Activated T-helper 17 cell treated with anti-CD3 and anti-CD28 coated beads, Interleukin-2, amount 50 U/mL, for 72 hours (primary cell): ENCODE data around the gene MYO16. TPM values are rescaled to one million over a fixed set of nuclear protein-coding genes. Genes with fewer than 3 reads are reported as not detected.

ENCODE experiments used
- ATAC-seq: fragments of 150-1000 bp; cut with Tn5 transposase; replicated peaks from 2 replicates; pipeline ENCODE4 v1.10.0; 2021; ENCODE audit warnings: mild to moderate bottlenecking, moderate library complexity
- H3K27ac Mint-ChIP-seq: one replicate; pipeline ENCODE4 v1.8.0; 2022; ENCODE audit warnings: mixed read lengths
- H3K27me3 Mint-ChIP-seq: one replicate; pipeline ENCODE4 v1.8.0; 2022; ENCODE audit warnings: mixed read lengths
- H3K36me3 Mint-ChIP-seq: one replicate; pipeline ENCODE4 v1.8.0; 2022; ENCODE audit warnings: low read depth, mild to moderate bottlenecking, mixed read lengths
- H3K4me1 Mint-ChIP-seq: one replicate; pipeline ENCODE4 v1.8.0; 2022; ENCODE audit warnings: mixed read lengths
- H3K4me3 Mint-ChIP-seq: one replicate; pipeline ENCODE4 v1.8.0; 2022; ENCODE audit warnings: mild to moderate bottlenecking, mixed read lengths
- H3K9me3 Mint-ChIP-seq: one replicate; pipeline ENCODE4 v1.8.0; 2022; ENCODE audit warnings: mixed read lengths
- total RNA-seq, 2 donors: library from RNA; stranded (reverse); gene quantifications; one replicate each; pipeline ENCODE4 v1.2.3, GENCODE V29; 2022

The MYO16 gene
- total RNA-seq, 2 donors from 2014 or later, result not detected

DNA sequence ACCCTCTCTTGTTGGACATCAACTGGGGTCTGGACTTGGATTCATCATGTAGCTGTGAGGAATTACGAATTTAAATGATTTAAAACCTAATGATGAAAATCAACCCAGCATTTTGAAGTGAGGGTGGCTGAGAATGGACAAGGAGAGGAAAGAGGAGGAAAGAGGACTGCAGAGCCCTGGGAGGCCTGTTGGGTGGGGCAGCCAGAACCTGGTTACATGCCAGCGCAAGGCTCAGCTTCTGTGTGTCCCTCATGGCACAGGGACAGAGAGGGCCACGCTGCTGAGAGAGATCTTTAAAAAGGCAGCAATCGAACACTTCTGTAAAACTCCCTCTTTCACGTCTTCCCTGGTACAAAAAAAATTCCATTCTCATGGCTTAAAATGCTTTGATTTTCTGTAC lies 292.7 kb downstream of the MYO16 start:
- Mint-ChIP-seq H3K27me3 (peaks cover 7% of the 10 kb centered on the region), H3K4me3 (no peak overlapping the region), H3K4me1 (no peaks in the 10 kb centered on the region), H3K36me3 (no peaks in the 10 kb centered on the region), H3K27ac (no peak overlapping the region), H3K9me3 (no peaks in the 10 kb centered on the region)
- ATAC-seq, result no peak

GRCh38 chr13:108923386-108924047 lies 294.1 kb downstream of the MYO16 start:
- no peaks in the 10 kb centered on the region for H3K4me1 Mint-ChIP-seq
- no peak for ATAC-seq
- no peaks in the 10 kb centered on the region for H3K9me3 Mint-ChIP-seq
- peaks cover 7% of the 10 kb centered on the region for H3K27me3 Mint-ChIP-seq
- no peak overlapping the region for H3K27ac Mint-ChIP-seq
- H3K36me3 Mint-ChIP-seq, result no peaks in the 10 kb centered on the region
- no peak overlapping the region for H3K4me3 Mint-ChIP-seq

DNA sequence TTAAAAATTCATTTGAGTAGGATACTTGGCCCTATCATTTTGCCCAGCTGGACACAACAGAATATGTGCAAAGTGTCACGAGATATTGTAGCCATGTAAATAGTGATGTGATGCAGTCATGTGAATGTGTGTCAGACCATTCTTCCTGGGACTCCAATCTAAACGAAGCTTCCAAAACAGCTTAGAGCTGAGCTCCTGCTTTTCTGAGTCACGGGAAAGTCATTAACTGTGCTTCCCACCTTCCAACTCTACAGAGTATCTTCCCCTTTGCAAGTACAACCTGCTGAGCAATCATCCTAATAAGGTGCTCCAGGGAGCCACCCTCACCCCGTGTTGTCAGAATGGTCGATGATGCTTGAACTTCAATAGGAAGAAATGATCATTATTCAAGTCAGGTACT lies 294.7 kb downstream of the MYO16 start:
- Mint-ChIP-seq H3K9me3 (no peaks in the 10 kb centered on the region), H3K27me3 (peaks cover 7% of the 10 kb centered on the region), H3K4me3 (no peak overlapping the region), H3K36me3 (no peaks in the 10 kb centered on the region), H3K27ac (no peak overlapping the region), H3K4me1 (no peaks in the 10 kb centered on the region)
- ATAC-seq, result no peak

DNA sequence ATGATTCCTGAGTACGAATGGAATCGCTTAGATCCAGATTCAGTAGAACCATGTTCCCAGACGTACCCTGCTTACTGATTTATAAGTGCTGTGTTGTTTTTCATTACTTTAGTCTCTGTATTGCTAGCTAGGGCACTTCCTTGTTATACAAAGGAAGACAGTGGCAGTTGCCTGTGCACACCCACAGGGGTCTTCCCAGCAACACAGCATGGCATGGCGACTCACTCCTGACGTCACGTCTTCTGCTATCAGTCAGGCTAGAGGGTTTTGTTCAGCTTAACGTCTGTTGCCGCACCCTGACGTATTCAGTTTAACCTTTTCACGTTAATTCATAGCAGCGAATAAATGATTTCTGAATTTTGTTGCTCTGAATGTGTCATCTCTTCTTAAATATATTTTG lies 295.1 kb downstream of the MYO16 start:
- Mint-ChIP-seq H3K27me3 (peaks cover 7% of the 10 kb centered on the region), H3K36me3 (no peaks in the 10 kb centered on the region), H3K4me3 (no peak overlapping the region), H3K9me3 (no peaks in the 10 kb centered on the region), H3K4me1 (no peaks in the 10 kb centered on the region), H3K27ac (no peak overlapping the region)
- ATAC-seq, result no peak

GRCh38 chr13:108925070-108925469 lies 295.7 kb downstream of the MYO16 start:
- ATAC-seq, result no peak

GRCh38 chr13:108926862-108927261 lies 297.5 kb downstream of the MYO16 start:
- ATAC-seq, result no peak
- no peaks in the 10 kb centered on the region for H3K9me3 Mint-ChIP-seq
- peaks cover 7% of the 10 kb centered on the region for H3K27me3 Mint-ChIP-seq
- H3K4me1 Mint-ChIP-seq, result no peaks in the 10 kb centered on the region
- no peak overlapping the region for H3K27ac Mint-ChIP-seq
- H3K36me3 Mint-ChIP-seq, result no peaks in the 10 kb centered on the region
- no peak overlapping the region for H3K4me3 Mint-ChIP-seq

More at GRCh38 chr13:108925070-108925469, 295.7 kb downstream of the MYO16 start:
- Mint-ChIP-seq H3K27me3 (peaks cover 7% of the 10 kb centered on the region), H3K27ac (no peak overlapping the region), H3K4me3 (no peak overlapping the region), H3K36me3 (no peaks in the 10 kb centered on the region), H3K4me1 (no peaks in the 10 kb centered on the region), H3K9me3 (no peaks in the 10 kb centered on the region)

DNA sequence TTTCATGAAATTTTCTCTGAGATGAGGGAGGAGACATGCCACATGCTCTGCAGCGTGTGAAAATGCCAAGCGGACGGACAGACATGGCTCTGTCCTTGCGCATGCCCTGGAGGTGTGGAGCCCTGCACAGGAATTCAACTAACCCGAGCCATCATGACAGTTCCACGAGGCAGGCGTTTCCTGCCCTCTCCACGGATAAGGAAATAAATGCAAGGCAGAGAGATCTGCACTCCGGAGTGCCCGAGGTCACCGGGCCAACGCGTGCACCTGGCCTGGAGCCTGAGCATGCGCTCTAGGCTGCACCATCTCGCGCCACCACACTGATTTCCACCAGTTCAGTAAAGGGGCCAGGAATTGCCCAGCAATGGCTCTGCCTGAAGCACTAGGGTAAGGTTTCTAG lies 298.2 kb downstream of the MYO16 start:
- Mint-ChIP-seq H3K27me3 (peaks cover 7% of the 10 kb centered on the region), H3K27ac (no peak overlapping the region), H3K4me1 (no peaks in the 10 kb centered on the region), H3K36me3 (no peaks in the 10 kb centered on the region), H3K9me3 (no peaks in the 10 kb centered on the region), H3K4me3 (no peak overlapping the region)
- no peak for ATAC-seq

DNA sequence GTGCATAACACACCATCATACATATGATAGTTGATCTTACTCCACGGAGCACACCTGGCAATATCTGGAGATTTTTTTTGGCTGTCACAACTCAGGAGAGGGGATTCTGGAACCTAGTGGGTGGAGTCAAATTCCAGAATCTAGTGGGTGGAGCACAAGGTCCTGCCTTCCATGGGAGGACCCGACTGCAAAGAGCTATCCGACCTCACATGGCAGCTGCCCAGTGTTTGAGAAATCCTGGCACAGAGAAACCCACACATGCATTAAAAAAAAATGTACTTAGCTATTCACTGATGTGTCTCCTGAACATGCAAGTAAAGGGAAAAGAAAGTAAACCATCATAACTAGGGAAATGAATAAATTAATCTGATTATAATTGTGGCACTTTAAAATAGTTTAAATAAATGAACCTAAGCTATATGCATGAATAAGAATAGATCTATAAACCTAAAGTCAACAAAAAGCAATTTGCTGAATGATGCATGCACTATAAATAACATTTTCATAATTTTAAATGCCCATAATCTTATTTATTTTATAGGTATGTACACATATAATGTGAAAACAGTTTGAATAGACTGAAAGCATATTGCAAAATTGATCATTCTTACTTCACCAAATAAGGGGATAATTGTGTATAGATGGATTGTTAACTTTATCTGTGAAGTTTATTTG lies 300.3 kb downstream of the MYO16 start:
- H3K36me3 Mint-ChIP-seq, result no peaks in the 10 kb centered on the region

DNA sequence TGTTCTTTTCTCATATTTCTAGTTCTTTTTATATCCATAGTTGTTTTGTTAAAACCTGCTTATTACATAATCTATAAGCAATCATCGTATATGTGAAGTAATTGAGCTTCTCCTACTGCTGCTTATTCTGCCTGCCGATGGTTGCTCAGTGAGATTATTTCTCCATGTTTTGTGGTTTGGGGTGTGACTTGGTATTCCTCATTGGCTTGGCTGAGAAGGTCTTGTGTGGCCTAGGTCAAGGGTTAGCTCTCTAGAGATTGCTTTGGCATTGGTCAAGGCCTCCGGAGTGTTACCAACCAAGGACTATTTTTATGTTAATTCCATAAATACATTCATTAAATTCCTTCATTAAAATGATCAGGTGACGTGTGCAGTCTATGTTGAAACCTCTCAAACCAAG lies 302.8 kb downstream of the MYO16 start:
- Mint-ChIP-seq H3K27me3 (peaks cover 13% of the 10 kb centered on the region), H3K36me3 (no peaks in the 10 kb centered on the region), H3K9me3 (peaks cover 6% of the 10 kb centered on the region), H3K4me3 (no peak overlapping the region), H3K4me1 (no peaks in the 10 kb centered on the region), H3K27ac (no peak overlapping the region)
- no peak for ATAC-seq

More for the DNA sequence above, 300.3 kb downstream of the MYO16 start:
- ATAC-seq, result no peak
- H3K9me3 Mint-ChIP-seq, result no peaks in the 10 kb centered on the region
- H3K27me3 Mint-ChIP-seq, result peaks cover 7% of the 10 kb centered on the region
- no peak overlapping the region for H3K4me3 Mint-ChIP-seq
- H3K27ac Mint-ChIP-seq, result no peak overlapping the region
- no peaks in the 10 kb centered on the region for H3K4me1 Mint-ChIP-seq

- Mint-ChIP-seq H3K4me1 (no peaks in the 10 kb centered on the region), H3K4me3 (no peak overlapping the region), H3K27ac (no peak overlapping the region), H3K36me3 (no peaks in the 10 kb centered on the region), H3K27me3 (peaks cover 18% of the 10 kb centered on the region), H3K9me3 (peaks cover 8% of the 10 kb centered on the region)
- no peak for ATAC-seq
Measured at GRCh38 chr13:108933061-108933460, 303.6 kb downstream of the MYO16 start.

DNA sequence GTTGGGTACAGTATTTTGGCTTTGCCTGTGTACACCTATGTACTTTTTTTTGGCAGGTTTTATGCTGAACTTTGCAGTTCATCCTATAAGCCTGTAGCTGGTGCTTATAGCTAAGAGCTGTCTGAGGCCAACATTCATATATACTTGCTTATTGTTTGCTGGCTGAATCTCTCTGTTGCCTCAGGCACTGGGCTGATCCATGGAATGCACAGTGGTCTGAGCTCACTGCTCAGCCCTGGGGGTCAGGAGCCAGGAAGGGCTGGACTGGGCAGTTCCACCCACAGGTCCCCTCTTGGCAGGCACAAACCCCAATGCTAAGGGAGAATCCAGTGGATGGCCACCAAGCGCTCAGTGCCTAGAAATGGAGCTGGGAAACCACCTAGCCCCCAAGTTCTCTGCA lies 308.7 kb downstream of the MYO16 start:
- no peak for ATAC-seq
- Mint-ChIP-seq H3K4me1 (no peaks in the 10 kb centered on the region), H3K27me3 (peaks cover 23% of the 10 kb centered on the region), H3K9me3 (peaks cover 8% of the 10 kb centered on the region), H3K36me3 (no peaks in the 10 kb centered on the region), H3K27ac (no peak overlapping the region), H3K4me3 (no peak overlapping the region)

DNA sequence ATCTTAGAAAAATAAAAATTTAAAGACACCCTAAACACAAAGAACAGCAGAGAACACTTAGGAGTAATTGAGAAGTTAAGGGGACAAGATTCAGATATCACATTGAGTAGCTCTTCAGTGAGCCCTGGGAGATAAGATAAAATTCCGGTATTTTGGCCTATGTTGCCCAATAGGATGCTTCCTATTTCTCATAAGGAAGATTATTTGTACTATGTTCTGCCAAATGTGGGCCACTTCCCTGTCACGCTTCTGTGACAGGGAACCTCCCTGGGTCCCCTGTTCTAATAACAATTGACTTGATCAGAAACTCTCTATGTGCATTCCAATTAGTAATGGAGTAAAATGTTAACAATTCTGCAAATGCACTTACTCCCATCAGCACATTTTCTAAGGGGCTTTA lies 310.7 kb downstream of the MYO16 start:
- peaks cover 19% of the 10 kb centered on the region for H3K27me3 Mint-ChIP-seq
- H3K27ac Mint-ChIP-seq, result no peak overlapping the region
- peaks cover 8% of the 10 kb centered on the region for H3K9me3 Mint-ChIP-seq
- no peak for ATAC-seq
- no peaks in the 10 kb centered on the region for H3K4me1 Mint-ChIP-seq
- no peak overlapping the region for H3K4me3 Mint-ChIP-seq
- H3K36me3 Mint-ChIP-seq, result no peaks in the 10 kb centered on the region

- no peak for ATAC-seq
- Mint-ChIP-seq H3K36me3 (no peaks in the 10 kb centered on the region), H3K9me3 (no peaks in the 10 kb centered on the region), H3K4me3 (no peak overlapping the region), H3K4me1 (no peaks in the 10 kb centered on the region), H3K27ac (no peak overlapping the region), H3K27me3 (peaks cover 3% of the 10 kb centered on the region)
Measured at GRCh38 chr13:108943842-108944241, 314.4 kb downstream of the MYO16 start.

DNA sequence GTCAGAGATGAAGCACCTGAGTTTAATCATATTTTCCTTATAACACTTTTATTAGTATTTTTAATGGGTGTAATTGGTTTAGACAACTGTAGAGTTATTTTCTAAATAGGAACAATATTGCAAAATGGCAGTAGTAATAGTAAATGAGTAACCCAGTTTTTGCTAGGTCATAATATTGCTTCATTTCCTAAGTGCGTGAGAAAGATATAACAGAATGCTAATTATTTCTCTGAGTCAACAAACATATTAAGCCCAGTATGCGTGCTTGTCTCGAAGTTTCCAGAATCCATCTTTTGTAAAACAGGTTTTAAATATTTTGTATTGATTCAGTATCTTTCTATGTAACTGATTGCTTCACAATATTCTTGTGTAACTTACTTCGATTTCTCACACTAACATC lies 315.3 kb downstream of the MYO16 start:
- H3K4me3 Mint-ChIP-seq, result no peak overlapping the region
- H3K27me3 Mint-ChIP-seq, result no peaks in the 10 kb centered on the region
- no peak overlapping the region for H3K27ac Mint-ChIP-seq
- no peaks in the 10 kb centered on the region for H3K9me3 Mint-ChIP-seq
- H3K36me3 Mint-ChIP-seq, result no peaks in the 10 kb centered on the region
- ATAC-seq, result no peak
- H3K4me1 Mint-ChIP-seq, result no peaks in the 10 kb centered on the region

- no peaks in the 10 kb centered on the region for H3K9me3 Mint-ChIP-seq
- H3K27ac Mint-ChIP-seq, result no peak overlapping the region
- H3K4me3 Mint-ChIP-seq, result no peak overlapping the region
- H3K27me3 Mint-ChIP-seq, result no peaks in the 10 kb centered on the region
- ATAC-seq, result no peak
- H3K36me3 Mint-ChIP-seq, result no peaks in the 10 kb centered on the region
- no peaks in the 10 kb centered on the region for H3K4me1 Mint-ChIP-seq
Measured at GRCh38 chr13:108947551-108948030, 318.2 kb downstream of the MYO16 start.
